ENCODE data around the gene FASN. TPM values are rescaled to one million over a fixed set of nuclear protein-coding genes. Genes with fewer than 3 reads are reported as not detected.
A peak's percentile ranks its signal among the peaks of the same experiment; 100 is the strongest.

Gene FASN
- polyA plus RNA-seq (26.4 and 31.5 TPM in 2 replicates), polyA minus RNA-seq (94.6 and 112 TPM in 2 replicates)

DNA sequence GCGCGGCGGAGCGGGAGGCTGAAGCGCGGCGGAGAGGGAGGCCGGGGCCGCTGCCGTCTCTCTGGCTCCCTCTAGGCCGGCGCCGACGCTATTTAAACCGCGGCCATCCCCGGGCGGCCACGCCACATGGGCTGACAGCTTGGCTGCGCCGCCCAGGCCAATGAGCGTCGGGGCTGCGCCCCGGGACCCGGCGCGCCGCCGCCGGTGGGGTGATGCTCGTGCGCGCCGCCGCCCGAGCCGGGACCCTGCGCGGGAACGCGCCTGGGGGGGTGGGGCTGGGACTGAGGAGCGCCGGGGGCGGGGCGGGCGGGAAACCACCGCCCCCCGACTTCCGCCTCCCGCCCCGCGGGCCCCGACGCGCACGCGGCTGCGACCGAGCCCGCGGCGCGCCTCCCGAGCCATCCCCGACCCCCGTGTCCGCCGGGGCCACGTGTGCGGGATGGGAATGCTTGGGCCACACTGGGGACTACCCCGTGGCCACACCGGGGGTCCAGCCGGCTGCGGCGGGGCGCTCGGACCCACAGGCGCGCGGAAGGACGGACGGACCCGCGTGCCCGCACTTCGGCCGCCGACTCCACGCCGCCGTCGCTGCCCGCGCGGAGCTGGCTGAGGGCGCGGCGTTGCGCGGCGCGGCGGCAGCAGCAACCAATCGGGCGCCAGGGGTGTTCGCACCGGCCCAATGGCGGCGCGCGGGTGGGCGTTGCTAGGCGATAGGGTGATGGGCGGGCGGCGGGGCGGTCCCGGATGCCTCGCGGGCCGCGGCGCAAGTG lies at the start of gene FASN:
Gene FASN (minus strand): TSS at position 68 of the 770 bp plus-strand sequence. CDS start 1,791 bp downstream, outside the sequence.
- H3F3A ChIP-seq (ENCODE audit: insufficient read depth, low read length, poor library complexity, severe bottlenecking), result no peaks in the 10 kb centered on the region
- H3K27me3 ChIP-seq (ENCODE audit: insufficient read depth, low read depth, low read length), result no peaks in the 10 kb centered on the region
- H3K9ac ChIP-seq (ENCODE audit: low read length), result peak within 1 kb of the TSS; percentile 90
- peaks cover 24% of the 10 kb centered on the region for H3K79me2 ChIP-seq (replicated peaks; ENCODE audit: insufficient read depth, low read length)
- H3K36me3 ChIP-seq (ENCODE audit: insufficient read depth, low read length), result no peaks in the 10 kb centered on the region
- H3K4me3 ChIP-seq (ENCODE audit: low read length), result peak within 1 kb of the TSS; percentile 95
- H3K9me2 ChIP-seq (ENCODE audit: insufficient read depth, low read length), result no peaks in the 10 kb centered on the region
- H2AFZ ChIP-seq (ENCODE audit: low read depth, low read length), result peak within 1 kb of the TSS; percentile 27
- peak within 1 kb of the TSS; percentile 83 for H3K27ac ChIP-seq (ENCODE audit: low read length)
- H3K9me3 ChIP-seq (ENCODE audit: low read length), result no peaks in the 10 kb centered on the region
- H3K4me2 ChIP-seq (ENCODE audit: low read length), result peak within 1 kb of the TSS; percentile 91
- H4K20me1 ChIP-seq (ENCODE audit: insufficient read depth), result no peaks in the 10 kb centered on the region
- TF ChIP-seq EP300 (conservative IDR thresholded peaks at IDR 0.05; ENCODE audit: poor library complexity, severe bottlenecking) (peak; percentile 64), TAF1 (IDR thresholded peaks at IDR 0.05; ENCODE audit: low read depth) (peak; percentile 84), POLR2AphosphoS5 (IDR thresholded peaks at IDR 0.05) (peak; percentile 83), RAD21 (conservative IDR thresholded peaks at IDR 0.05) (no peak), SMC3 (conservative IDR thresholded peaks at IDR 0.05; ENCODE audit: poor library complexity) (peak; percentile 13), CTCF (IDR thresholded peaks at IDR 0.05; ENCODE audit: poor library complexity, severe bottlenecking) (peak; percentile 71), MXI1 (conservative IDR thresholded peaks at IDR 0.05; ENCODE audit: poor library complexity, severe bottlenecking) (peak; percentile 100), REST (IDR thresholded peaks at IDR 0.05; ENCODE audit: borderline replicate concordance) (peak; percentile 35), EZH2 (IDR thresholded peaks at IDR 0.05; ENCODE audit: borderline replicate concordance, insufficient read depth, low read length, poor library complexity, severe bottlenecking) (no peak)

- no peak overlapping the region for H3K4me2 ChIP-seq (ENCODE audit: low read length)
- H3F3A ChIP-seq (ENCODE audit: insufficient read depth, low read length, poor library complexity, severe bottlenecking), result no peaks in the 10 kb centered on the region
- no peaks in the 10 kb centered on the region for H3K79me2 ChIP-seq (replicated peaks; ENCODE audit: insufficient read depth, low read length)
- H3K9ac ChIP-seq (ENCODE audit: low read length), result no peak overlapping the region
- no peak overlapping the region for H3K27ac ChIP-seq (ENCODE audit: low read length)
- no peaks in the 10 kb centered on the region for H4K20me1 ChIP-seq (ENCODE audit: insufficient read depth)
- H3K9me2 ChIP-seq (ENCODE audit: insufficient read depth, low read length), result no peaks in the 10 kb centered on the region
- H3K36me3 ChIP-seq (ENCODE audit: insufficient read depth, low read length), result no peaks in the 10 kb centered on the region
- H2AFZ ChIP-seq (ENCODE audit: low read depth, low read length), result no peak overlapping the region
- TF ChIP-seq REST (IDR thresholded peaks at IDR 0.05; ENCODE audit: borderline replicate concordance), result no peak
- no peak for TF ChIP-seq SMC3 (conservative IDR thresholded peaks at IDR 0.05; ENCODE audit: poor library complexity)
- TF ChIP-seq EZH2 (IDR thresholded peaks at IDR 0.05; ENCODE audit: borderline replicate concordance, insufficient read depth, low read length, poor library complexity, severe bottlenecking), result no peak
- no peak for TF ChIP-seq MXI1 (conservative IDR thresholded peaks at IDR 0.05; ENCODE audit: poor library complexity, severe bottlenecking)
- TF ChIP-seq CTCF (IDR thresholded peaks at IDR 0.05; ENCODE audit: poor library complexity, severe bottlenecking), result no peak
- TF ChIP-seq POLR2AphosphoS5 (IDR thresholded peaks at IDR 0.05), result no peak
- TF ChIP-seq TAF1 (IDR thresholded peaks at IDR 0.05; ENCODE audit: low read depth), result no peak
- H3K27me3 ChIP-seq (ENCODE audit: insufficient read depth, low read depth, low read length), result no peaks in the 10 kb centered on the region
- H3K4me3 ChIP-seq (ENCODE audit: low read length), result no peak overlapping the region
- H3K9me3 ChIP-seq (ENCODE audit: low read length), result no peaks in the 10 kb centered on the region
Measured at GRCh38 chr17:82146663-82147654, 48.9 kb upstream of the FASN start.
